ENCODE measurements around the gene KCNH2. TPM values are rescaled to one million over a fixed set of nuclear protein-coding genes. Genes with fewer than 3 reads are reported as not detected.

KCNH2 gene
- total and polyA plus RNA-seq, 11 donors = 58.1 to 185 (median 104) TPM

DNA sequence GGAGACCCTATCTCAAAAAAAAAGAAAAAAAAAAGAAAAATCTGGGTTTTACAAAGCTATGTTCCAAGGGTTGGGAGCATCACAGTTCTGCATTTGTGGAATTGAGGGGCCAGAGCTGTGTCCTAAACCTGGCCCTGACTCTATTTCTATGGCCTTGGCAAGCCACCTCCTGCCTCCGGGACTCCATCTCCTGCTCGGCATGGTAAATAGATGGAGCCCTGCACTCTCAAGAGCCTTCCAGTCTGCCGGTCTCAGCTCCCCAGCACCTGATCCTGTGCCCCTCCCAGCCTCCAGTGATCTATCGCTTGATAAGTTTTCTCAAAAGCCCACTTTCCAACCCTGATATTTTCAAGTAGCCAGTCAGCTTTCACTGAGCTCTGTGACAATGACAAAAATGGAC is 43.0 kb downstream of the KCNH2 start:
- peaks cover 0 to 6% (median 0%) of the 10 kb centered on the region in 12 donors for H3K4me1 ChIP-seq
- no peak overlapping the region for H3K27ac ChIP-seq
- intact Hi-C loops (cut with DNase I) = no loop called here
- H3K27me3 ChIP-seq = peaks cover 0 to 11% (median 0%) of the 10 kb centered on the region in 9 donors
- DNase-seq (no peak), ATAC-seq (no peak)
- 81 to 86% (median 83%) methylated on average over 4 of the region's 4 CpGs for WGBS, 4 donors
- TF ChIP-seq POLR2A (IDR thresholded peaks at IDR 0.05) = no peak
- TF ChIP-seq, protein P1, sequence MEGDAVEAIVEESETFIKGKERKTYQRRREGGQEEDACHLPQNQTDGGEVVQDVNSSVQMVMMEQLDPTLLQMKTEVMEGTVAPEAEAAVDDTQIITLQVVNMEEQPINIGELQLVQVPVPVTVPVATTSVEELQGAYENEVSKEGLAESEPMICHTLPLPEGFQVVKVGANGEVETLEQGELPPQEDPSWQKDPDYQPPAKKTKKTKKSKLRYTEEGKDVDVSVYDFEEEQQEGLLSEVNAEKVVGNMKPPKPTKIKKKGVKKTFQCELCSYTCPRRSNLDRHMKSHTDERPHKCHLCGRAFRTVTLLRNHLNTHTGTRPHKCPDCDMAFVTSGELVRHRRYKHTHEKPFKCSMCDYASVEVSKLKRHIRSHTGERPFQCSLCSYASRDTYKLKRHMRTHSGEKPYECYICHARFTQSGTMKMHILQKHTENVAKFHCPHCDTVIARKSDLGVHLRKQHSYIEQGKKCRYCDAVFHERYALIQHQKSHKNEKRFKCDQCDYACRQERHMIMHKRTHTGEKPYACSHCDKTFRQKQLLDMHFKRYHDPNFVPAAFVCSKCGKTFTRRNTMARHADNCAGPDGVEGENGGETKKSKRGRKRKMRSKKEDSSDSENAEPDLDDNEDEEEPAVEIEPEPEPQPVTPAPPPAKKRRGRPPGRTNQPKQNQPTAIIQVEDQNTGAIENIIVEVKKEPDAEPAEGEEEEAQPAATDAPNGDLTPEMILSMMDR (IDR thresholded peaks at IDR 0.05) = no peak
- H3K9me3 ChIP-seq = no peaks in the 10 kb centered on the region
- no peak overlapping the region for H3K4me3 ChIP-seq
- no peaks in the 10 kb centered on the region for H3K36me3 ChIP-seq

DNA sequence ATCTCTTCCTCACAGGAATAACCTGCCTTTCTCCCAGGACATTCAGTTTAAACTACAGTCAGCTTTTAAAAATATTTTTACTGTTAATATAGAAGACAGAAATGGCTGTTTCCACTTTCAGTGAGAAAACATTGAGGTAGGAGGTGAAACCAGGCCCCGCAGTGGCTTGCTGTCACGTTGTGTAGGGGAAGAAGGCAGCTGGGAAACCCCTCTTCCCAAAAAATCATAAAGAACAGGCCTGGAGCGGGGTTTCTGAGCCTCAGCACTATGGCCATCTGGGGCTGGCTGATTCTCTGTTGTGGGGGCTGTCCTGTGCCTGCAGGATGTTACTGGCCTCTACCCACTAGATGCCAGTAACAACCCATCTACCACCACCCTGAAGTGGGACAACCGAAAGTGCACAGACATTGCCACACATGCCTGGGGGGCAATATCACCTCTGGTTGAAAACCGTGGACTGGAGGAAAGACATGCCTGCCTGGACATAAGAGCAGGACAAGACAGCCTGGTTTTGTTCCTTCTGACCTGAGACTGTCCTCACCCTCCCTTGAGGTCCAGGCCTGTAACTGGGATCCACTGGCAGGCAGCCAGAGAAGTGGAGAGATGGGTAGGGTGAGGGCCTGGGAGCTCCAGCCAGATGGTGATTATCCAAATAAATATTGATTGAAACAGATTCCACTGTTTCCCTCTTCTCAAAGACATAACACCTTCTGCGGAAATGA is 43.9 kb downstream of the KCNH2 start:
- no peak overlapping the region for H3K27ac ChIP-seq
- ATAC-seq = no peak
- WGBS, 4 donors = 85 to 94% (median 87%) methylated on average over 6 of the region's 6 CpGs
- H3K4me3 ChIP-seq = no peak overlapping the region
- intact Hi-C loops (cut with DNase I) = no loop called here
- no peak for TF ChIP-seq POLR2A (IDR thresholded peaks at IDR 0.05)
- TF ChIP-seq, protein P1 (IDR thresholded peaks at IDR 0.05) = no peak
- no peak for DNase-seq
- peaks cover 0 to 6% (median 0%) of the 10 kb centered on the region in 12 donors for H3K4me1 ChIP-seq
- no peaks in the 10 kb centered on the region for H3K9me3 ChIP-seq
- peaks cover 0 to 11% (median 0%) of the 10 kb centered on the region in 9 donors for H3K27me3 ChIP-seq
- H3K36me3 ChIP-seq = no peaks in the 10 kb centered on the region

DNA sequence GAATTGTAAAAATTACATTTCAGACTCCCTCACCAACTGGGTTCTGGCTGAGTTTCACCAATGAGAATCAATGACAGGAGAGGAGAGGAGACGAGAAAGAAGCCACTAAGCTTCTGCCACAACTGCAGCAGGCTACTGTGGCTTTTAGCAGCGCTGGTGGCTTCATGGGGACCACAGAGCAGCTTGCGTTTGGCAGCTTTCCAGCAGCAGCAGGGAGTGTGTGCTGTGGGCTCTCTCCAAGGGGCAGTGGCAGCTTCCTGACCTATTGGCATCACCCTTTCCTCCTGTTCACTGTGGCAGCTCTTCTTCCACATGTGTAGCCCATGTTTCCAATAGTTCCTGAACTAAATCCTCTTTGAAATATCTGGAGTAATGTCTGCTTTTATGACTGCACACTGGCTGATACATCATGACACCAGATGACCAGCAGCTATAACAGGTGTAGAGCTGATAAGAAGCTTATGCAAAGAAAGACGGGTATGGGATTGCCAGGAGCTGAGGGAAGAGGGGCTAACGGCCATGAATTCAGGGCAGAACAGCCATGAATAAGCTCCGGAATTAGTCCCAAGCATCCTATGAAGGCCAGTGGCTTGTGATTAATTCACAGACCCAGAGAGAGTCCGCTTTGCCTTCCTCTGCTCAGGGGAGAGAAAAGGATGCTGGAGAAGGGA is 46.8 kb downstream of the KCNH2 start:
- Histone ChIP-seq H3K27ac (no peak overlapping the region), H3K4me1 (no peaks in the 10 kb centered on the region), H3K9me3 (no peaks in the 10 kb centered on the region), H3K36me3 (no peaks in the 10 kb centered on the region), H3K27me3 (peaks cover 0 to 17% (median 0%) of the 10 kb centered on the region in 9 donors), H3K4me3 (no peak overlapping the region)
- no peak for ATAC-seq
- 48 to 51% (median 49%) methylated on average over 7 of the region's 7 CpGs for WGBS, 4 donors
- intact Hi-C loops (cut with DNase I) = no loop called here
- DNase-seq = no peak
- TF ChIP-seq, protein P1 (IDR thresholded peaks at IDR 0.05) = no peak
- TF ChIP-seq POLR2A (IDR thresholded peaks at IDR 0.05) = no peak

DNA sequence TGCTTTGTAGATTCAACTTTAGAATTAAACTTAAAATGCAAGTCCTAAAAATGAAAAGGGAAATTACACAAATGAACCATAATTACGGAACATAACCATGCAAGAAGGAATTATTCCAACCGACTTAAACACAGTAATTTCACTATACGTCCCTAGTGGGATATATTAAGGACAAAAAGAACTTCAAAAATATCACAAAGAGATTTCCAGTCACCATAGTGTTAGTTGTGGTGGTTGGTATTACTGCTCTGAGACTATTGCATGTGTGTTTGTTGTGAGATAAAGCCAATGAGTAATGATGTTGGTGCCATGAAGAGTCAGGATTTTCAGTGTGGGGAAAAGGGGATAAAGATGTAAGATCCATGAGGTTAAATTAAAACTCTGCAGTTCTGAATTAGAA is 49.6 kb downstream of the KCNH2 start:
- H3K4me1 ChIP-seq = no peaks in the 10 kb centered on the region
- ATAC-seq (no peak), DNase-seq (no peak)
- H3K27me3 ChIP-seq = peaks cover 0 to 19% (median 0%) of the 10 kb centered on the region in 9 donors
- intact Hi-C loops (cut with DNase I) = no loop called here
- no peaks in the 10 kb centered on the region for H3K9me3 ChIP-seq
- WGBS, 4 donors = 84 to 92% (median 85%) methylated on average over 3 of the region's 3 CpGs
- no peak for TF ChIP-seq POLR2A (IDR thresholded peaks at IDR 0.05)
- TF ChIP-seq, protein P1 (IDR thresholded peaks at IDR 0.05) = no peak
- H3K4me3 ChIP-seq = no peak overlapping the region
- H3K27ac ChIP-seq = no peak overlapping the region
- no peaks in the 10 kb centered on the region for H3K36me3 ChIP-seq
